HepG2 (cell line): ENCODE results near the gene AGXT.

ENCODE experiments used
- CTCF ChIP-seq: sonication (generic); formaldehyde crosslinking; IDR thresholded peaks from 2 replicates; pipeline ENCODE4 v1.5.0; 2020; ENCODE audit warnings: mild to moderate bottlenecking, missing genetic modification reagents, moderate library complexity
- POLR2AphosphoS5 ChIP-seq: IDR thresholded peaks from 2 replicates; pipeline ENCODE4 v1.6.1; 2012; ENCODE audit warnings: low read depth, low read length
- ZBTB33 ChIP-seq: sonication (generic); formaldehyde crosslinking; IDR thresholded peaks from 2 replicates; pipeline ENCODE4 v1.4.0; 2020; ENCODE audit warnings: missing genetic modification reagents
- ZNF781 ChIP-seq: sonication (generic); formaldehyde crosslinking; IDR thresholded peaks from 2 replicates; pipeline ENCODE4 v1.5.1; 2020; ENCODE audit warnings: borderline replicate concordance, mild to moderate bottlenecking, missing genetic modification reagents; ENCODE audit errors: not compliant biosample characterization
- ZSCAN5A ChIP-seq: sonication (generic); formaldehyde crosslinking; IDR thresholded peaks from 2 replicates; pipeline ENCODE4 v1.8.0; 2022; ENCODE audit warnings: mild to moderate bottlenecking, missing genetic modification reagents, borderline replicate concordance

GRCh38 chr2:240891492-240892340 lies 23.1 kb downstream of the AGXT start:
- TF ChIP-seq CTCF (CRISPR knock-in tag) (no peak), ZNF781 (CRISPR knock-in tag) (no peak), ZSCAN5A (CRISPR knock-in tag) (no peak), POLR2AphosphoS5 (no peak), ZBTB33 (CRISPR knock-in tag) (no peak)
